Neutrophil (primary cell): ENCODE measurements around the gene TIMP4.

Experiments
- H3K27ac ChIP-seq: fragments of 200-600 bp; sonication (generic); 2 replicates; pipeline ENCODE4 v1.5.1; 2016; ENCODE audit warnings: mild to moderate bottlenecking, moderate library complexity
- H3K27me3 ChIP-seq: fragments of 200-600 bp; sonication (generic); 2 replicates; pipeline ENCODE4 v1.6.0; 2016; ENCODE audit warnings: mild to moderate bottlenecking
- H3K36me3 ChIP-seq: fragments of 200-600 bp; sonication (generic); 2 replicates; pipeline ENCODE4 v1.5.1; 2017
- H3K4me1 ChIP-seq, 2 experiments: fragments of 200-600 bp in 1 of 2; sonication (generic) in 1 of 2; 1 replicate in 1 of 2; 2 replicates in 1 of 2; pipeline versions ENCODE4 v1.5.1 to v1.6.1; 2013 to 2016; ENCODE audit warnings: low read depth in 1 of 2, low read length in 1 of 2, mild to moderate bottlenecking in 1 of 2, moderate library complexity in 1 of 2; ENCODE audit not compliant: control insufficient read depth in 1 of 2, insufficient read depth in 1 of 2
- H3K4me3 ChIP-seq, 2 experiments: fragments of 200-600 bp in 1 of 2; sonication (generic) in 1 of 2; 1 replicate in 1 of 2; 2 replicates in 1 of 2; pipeline ENCODE4 v1.5.1; 2013 to 2016; ENCODE audit warnings: low read depth in 1 of 2, low read length in 1 of 2, mild to moderate bottlenecking in 1 of 2, moderate library complexity in 1 of 2
- H3K9me3 ChIP-seq: fragments of 200-600 bp; sonication (generic); 2 replicates; pipeline ENCODE4 v1.5.1; 2016
- CTCF ChIP-seq: fragments of 200-600 bp; sonication (generic); IDR thresholded peaks from 2 replicates; pipeline ENCODE4 v1.5.1; 2016; ENCODE audit warnings: antibody characterized with exemption

Gene TIMP4

DNA sequence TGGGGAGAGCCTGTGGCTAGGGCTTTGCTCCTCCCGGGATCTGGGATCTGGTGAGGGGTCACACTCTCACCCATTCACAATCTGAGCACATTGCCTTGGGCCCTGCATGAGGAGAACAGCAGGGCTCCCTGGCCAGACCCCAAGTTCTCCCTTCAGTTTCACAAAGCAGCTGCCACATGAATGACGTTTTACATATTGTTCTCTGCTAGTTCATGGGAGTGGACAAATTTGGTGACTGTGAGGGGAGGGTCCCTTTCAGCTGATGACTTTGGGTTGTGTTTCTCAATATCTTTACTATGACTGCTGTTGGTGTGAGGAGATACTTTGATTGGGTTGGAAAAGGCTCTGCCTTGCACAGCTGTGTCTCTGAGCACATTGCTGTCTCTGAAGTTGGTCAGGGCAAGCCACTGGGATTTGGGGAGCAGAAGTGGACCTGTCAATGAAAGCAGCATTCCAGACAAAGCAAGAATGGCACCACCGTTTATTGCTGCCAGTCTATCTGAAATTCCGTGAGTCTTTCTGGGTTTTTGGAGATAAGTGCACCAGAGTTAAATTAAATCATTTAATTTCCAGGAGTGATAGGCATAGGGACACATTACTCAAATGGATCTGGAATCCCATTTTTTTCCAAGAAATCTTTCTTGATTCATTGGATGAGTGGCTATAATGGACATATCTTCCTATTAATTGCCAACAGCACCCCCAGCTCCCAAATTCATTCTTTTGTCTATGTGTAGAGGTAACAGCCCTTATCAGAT is 10.3 kb downstream of the TIMP4 start:
- Histone ChIP-seq H3K4me1 (no peaks in the 10 kb centered on the region), H3K27me3 (peaks cover 26% of the 10 kb centered on the region), H3K4me3 (no peak overlapping the region), H3K36me3 (no peaks in the 10 kb centered on the region), H3K27ac (no peak overlapping the region), H3K9me3 (no peaks in the 10 kb centered on the region)
- TF ChIP-seq CTCF: no peak

- TF ChIP-seq CTCF: no peak
These were observed 11.5 kb downstream of the TIMP4 start for GRCh38 chr3:12147049-12147780.

DNA sequence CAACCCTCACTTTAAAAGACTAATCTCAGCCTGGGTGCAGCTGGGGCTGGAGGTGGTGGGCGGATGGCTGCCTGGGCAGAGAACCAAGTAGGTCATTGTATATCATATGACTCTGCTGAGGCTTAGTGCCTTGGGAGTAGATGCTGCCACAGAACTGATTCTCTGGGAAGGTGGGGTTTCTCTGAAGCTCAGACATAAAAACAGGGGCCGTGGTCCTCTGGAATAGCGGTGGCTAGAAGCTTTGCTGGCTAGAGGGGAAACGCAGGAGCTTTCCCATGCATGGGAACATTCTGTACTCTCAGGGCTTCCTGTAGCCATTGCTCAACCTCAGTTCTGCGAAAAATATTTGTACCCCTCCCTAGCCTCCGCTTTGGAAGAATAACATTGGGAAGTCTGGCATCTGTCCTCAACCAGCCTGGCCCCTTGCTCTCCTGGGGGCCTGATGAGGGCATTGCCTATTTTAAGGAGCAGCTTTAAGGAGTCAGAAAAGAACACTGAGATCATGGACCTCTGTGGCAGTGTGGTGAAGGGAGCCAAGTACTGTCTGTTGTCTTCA is 14.7 kb downstream of the TIMP4 start:
- H3K27me3 ChIP-seq: peaks cover 4% of the 10 kb centered on the region
- H3K27ac ChIP-seq: no peak overlapping the region
- H3K9me3 ChIP-seq: no peaks in the 10 kb centered on the region
- H3K4me1 ChIP-seq: no peaks in the 10 kb centered on the region
- H3K36me3 ChIP-seq: no peaks in the 10 kb centered on the region
- H3K4me3 ChIP-seq: no peak overlapping the region
- TF ChIP-seq CTCF: no peak

More at GRCh38 chr3:12147049-12147780, 11.5 kb downstream of the TIMP4 start:
- Histone ChIP-seq H3K4me1 (no peaks in the 10 kb centered on the region), H3K27me3 (peaks cover 18% of the 10 kb centered on the region), H3K27ac (no peak overlapping the region), H3K4me3 (no peak overlapping the region), H3K36me3 (no peaks in the 10 kb centered on the region), H3K9me3 (no peaks in the 10 kb centered on the region)

DNA sequence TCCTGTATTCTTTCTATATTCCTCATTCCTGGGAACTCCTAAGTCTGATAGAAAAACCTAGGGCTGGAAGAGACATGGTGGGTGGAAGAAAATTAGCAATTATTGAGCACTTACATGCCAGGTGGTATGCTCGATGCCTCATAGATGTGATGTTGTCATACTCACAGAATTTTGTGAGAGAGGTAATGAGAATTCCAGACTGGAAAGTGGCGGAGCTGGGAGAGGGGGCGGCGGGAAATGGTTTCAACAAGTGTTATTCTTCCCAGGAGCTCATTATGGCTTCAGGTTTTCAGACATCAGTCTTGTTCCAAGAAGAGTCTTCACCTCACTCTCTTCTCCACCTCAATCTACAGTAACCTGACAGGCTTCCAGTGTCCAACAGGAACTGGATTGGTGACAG is 16.2 kb downstream of the TIMP4 start:
- H3K36me3 ChIP-seq: no peaks in the 10 kb centered on the region
- no peaks in the 10 kb centered on the region for H3K4me1 ChIP-seq
- no peak for TF ChIP-seq CTCF
- H3K9me3 ChIP-seq: no peaks in the 10 kb centered on the region
- no peak overlapping the region for H3K27ac ChIP-seq
- H3K27me3 ChIP-seq: peaks cover 4% of the 10 kb centered on the region
- no peak overlapping the region for H3K4me3 ChIP-seq

- no peaks in the 10 kb centered on the region for H3K9me3 ChIP-seq
- H3K4me3 ChIP-seq: no peak overlapping the region
- no peak overlapping the region for H3K27ac ChIP-seq
- H3K36me3 ChIP-seq: no peaks in the 10 kb centered on the region
- TF ChIP-seq CTCF: no peak
- peaks cover 4% of the 10 kb centered on the region for H3K27me3 ChIP-seq
- no peaks in the 10 kb centered on the region for H3K4me1 ChIP-seq
These were observed 17.4 kb downstream of the TIMP4 start for GRCh38 chr3:12141350-12141749.
